ENCODE measurements around the gene FHIT.
"Not testable (repeated sequence)": the region's sequence is repeated elsewhere in the genome, so short reads cannot be mapped to it uniquely, and the experiment has no call there.

The FHIT gene

GRCh38 chr3:60909526-60909925 is 341.7 kb downstream of the FHIT start:
- DNase-seq: no peak

- DNase-seq: no peak
Observed at GRCh38 chr3:60906283-60906682, 345.0 kb downstream of the FHIT start.

DNA sequence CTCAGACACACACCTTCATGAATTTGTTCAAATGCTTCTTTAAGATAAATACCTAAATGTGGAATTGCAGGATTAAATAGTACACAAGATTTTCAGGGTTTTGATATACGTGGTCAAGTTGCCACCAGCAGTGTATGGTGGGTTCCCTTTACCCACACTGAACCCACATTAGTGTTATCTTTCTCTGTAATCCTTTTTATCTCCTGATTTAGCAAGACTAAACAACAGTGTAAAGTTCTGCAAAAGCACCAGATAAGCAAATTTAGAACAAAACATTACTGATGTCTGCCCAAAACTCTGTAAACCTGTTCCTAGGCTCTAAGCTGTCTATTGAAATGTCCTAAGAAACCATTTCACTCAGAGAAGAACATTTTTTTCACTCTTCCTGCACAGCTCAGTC is 352.9 kb downstream of the FHIT start:
- no peak for DNase-seq

DNA sequence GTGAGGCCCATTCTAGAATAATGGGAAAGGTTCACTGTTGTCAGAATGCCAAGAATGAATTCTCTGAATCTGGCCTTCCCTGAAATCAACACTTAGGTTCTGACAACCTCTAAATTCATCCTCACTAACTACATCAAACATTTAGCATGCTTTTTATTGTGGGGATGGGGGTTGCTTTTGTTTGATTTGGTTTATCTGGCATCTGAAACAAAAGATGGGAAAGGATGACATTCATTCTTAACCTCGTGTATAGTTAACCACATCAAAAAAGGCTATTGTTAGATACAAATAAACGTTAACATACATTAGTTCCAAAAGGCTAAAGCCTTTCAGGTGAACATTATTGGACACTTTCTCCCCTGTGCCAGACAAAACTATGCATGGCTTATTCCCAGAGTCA is 357.3 kb downstream of the FHIT start:
- DNase-seq: no peak

GRCh38 chr3:60890226-60890625 is 361.0 kb downstream of the FHIT start:
- no peak for DNase-seq

- DNase-seq: not testable (repeated sequence)
Observed at GRCh38 chr3:60888952-60889351, 362.3 kb downstream of the FHIT start.

DNA sequence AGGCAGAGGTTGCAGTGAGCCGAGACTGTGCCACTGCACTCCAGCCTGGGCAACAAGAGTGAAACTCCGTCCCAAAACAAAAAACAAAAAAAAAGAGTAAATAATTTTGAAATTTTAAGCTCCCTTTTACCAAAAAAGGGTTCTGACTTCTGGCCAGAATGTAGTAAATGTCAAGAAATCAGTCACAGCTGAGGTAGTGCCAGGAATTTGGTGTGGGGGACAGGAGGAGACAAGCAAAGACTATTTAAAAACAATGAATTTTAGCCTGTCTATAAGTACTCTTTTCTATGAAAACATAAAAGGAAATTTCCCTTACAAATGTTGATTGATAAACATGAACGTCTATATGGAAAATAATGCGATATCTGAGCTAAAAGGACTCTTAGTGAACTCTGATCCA is 363.7 kb downstream of the FHIT start:
- no peak for DNase-seq

DNA sequence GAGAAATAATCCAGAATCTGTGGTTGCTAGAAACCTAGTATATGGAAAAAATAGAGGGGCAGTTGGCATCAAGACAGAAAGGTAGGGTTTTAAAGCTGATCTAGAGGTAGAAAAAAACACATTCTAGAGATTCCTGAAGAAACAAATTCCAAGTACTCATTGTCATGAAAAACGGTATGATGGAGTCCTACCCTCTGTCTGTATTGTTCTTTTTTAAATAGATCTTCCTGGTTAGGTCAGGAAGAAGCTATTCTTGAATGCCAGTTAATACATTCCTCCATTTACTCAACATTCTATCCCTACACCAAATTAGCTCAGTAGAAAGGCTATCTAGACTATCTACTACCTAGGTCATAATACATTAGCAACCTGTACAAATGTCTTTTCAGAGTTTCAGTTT is 364.7 kb downstream of the FHIT start:
- no peak for DNase-seq

DNA sequence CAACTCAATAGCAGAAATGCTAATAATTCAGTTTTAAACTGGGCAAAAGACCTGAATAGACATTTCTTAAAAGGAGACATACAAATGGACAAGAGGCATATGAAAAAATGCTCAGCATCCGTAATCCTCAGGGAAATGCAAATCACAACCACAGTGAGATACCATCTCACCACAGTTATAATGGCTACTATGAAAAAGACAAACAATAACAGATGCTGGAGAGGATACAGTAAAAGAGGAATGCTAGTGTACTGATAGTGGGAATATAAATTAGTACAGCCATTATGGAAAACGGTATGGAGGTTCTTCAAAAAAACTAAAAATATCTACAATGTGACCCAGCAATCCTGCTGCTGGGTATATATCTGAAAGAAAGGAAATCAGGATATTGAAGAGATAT is 367.2 kb downstream of the FHIT start:
- no peak for DNase-seq

GRCh38 chr3:60877188-60877587 is 374.1 kb downstream of the FHIT start:
- DNase-seq: no peak

DNA sequence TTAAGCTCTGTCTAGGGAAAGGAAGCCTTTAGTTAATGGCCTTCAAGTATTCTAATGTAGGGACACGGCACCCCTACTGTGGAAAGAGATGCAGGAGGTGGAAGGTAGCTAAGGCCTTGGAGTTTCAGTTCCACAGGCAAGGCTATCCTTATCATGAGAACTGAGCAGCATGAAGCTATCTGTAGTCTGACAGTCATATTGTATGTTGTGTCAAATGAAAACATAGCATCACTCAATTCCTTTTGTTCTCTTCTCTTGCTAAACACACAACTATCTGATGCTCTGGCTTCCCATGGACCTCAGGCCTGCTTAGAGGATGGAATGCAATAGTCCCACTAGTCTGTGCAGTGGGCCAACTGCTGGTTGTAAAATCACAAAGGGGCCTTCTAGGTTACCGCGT is 380.9 kb downstream of the FHIT start:
- DNase-seq: no peak

- no peak for DNase-seq
Observed at GRCh38 chr3:60867200-60867599, 384.1 kb downstream of the FHIT start.

DNA sequence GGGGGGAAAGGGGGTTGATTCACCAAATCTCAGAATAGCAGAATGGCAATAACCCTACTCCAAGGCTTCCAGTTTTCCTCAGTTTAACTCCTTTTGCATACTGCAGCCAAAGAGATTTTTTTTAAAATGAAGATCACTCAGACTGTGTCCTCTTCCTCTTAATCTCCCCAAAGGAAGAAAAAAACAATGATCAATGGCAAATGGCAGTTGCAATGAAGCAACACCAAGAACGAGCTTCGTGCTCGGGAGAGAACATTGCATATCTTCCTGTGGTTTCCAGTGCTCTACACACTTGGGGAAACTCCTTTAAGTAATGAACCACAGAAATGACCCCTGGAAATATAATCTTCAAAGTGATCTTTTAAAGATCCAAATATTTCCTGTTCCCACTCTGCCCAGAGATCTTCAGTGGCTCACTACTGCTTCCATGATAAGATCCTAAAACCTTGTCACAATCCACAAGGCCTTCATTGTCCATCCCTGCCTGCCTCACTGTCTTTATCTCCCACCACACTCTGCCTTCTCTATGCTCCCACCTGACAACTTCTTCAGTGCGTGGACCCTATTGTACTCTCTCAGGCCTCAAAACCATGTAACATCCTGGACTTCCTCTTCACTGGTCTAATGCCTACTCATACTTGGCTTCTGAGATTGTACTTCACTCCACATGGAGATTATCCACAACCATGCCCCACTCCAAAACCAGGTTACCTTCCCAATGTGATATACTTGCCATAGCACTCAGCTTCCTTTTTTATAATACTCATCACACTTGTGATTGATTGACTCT is 394.8 kb downstream of the FHIT start:
- DNase-seq: no peak

DNA sequence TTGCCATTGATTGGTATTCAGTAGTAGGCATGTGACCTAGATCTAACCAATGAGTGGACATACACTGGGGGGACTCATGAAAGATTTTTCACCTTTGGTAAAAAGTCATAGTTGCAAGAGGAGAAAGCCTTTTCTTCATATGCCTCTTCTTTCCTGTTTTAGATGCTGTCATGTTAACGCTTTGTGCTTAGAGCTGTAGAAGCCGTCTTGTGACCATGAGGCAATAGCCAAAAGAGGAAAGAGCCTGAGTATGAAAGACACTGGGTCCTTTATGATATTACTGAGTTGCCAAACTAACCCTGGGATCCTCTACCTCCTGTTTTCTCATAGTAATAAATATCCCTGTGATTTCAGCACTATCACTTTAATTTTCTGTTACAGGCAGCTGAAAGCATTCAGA is 396.0 kb downstream of the FHIT start:
- no peak for DNase-seq

DNA sequence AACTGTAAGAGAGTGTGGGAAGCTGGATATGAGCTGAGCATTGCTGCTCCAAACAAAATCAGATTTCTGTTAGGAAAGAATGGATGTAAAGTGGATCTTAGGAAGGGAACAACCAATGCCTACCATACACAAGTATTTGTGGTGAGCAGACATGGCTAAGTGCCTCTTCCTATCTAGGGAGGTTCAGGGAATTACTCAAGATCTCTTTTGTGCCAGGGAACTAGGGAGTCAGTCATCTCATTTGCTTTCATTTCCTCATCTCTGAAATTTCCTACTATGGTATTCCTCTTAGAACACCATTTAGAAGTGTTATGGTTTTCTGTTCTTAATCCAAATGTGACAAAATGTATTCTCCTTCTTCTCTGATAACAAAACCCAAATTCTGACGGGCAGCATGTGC is 396.5 kb downstream of the FHIT start:
- no peak for DNase-seq

DNA sequence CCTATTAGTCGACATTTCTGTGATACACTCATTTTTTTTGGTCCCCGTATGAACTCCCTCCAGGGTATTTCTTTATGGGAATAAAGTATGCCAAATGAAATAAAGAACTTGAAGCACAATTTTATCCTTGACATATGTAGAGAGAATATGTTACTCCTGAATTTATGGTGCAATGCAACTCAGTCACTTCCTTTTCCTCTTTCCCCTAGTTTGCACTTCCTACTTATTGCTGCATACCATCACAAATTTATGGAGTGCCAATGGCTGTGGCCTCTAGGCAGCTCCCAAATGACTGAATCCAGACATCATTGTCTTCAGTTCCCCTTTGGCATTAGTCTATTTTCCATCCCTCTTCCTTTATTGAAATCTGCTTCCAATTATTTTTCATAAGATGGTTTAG is 403.5 kb downstream of the FHIT start:
- DNase-seq: no peak

GRCh38 chr3:60844256-60844655 is 407.0 kb downstream of the FHIT start:
- DNase-seq: no peak

DNA sequence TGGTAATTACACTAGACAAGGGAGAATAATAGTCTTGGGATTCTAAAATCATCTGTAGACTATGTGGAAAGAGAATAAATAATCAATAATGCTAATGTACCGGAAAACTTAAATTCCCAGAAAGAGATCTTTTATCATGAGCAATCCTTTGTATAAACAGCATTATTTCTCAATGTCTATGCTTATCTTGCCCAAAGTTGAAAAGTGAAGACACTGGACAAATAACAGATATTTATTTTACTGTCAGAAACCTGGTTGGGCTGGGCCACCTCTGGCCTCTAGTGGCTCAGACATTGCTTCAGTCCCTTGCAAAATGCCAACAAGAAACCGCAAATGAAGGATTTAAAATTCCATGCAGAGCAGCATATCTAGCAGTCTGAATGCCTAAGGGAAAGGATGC is 409.9 kb downstream of the FHIT start:
- DNase-seq: no peak

DNA sequence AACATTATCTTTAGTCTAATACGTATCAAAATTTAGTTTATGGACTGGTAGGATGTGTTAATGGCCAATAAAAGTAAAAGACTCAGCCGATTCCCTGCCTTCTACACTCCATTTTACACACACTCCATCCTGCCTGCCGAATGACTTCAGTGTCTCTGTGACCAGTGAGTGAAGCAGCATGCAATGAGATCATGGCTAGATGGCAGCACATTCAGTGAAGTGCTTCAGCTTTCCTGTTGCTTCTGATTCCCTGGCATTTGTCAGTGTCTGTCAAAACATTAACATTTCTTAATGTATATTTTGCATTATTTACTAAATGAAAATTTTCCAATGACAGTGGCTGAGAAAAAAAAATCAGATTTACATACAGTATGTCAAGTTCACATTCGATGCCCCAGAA is 412.0 kb downstream of the FHIT start:
- DNase-seq: no peak

DNA sequence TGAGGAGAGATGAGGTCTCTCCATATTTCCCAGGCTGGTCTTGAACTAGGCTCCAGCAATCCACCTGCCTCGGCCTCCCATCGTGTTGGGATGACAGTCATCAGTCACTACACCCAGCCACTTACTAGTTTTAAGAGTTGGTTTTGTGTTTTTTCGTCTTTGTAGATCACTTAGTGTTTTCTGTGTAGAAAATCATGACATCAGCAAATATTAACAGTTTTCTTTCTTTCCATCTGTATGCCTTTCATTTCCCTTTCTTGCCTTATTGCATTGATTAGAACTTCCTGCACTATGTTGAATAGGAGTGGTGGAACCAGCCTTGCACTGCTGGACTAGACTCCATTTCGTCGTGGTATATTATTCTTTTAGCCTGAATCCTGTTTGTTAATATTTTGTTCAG is 415.5 kb downstream of the FHIT start:
- DNase-seq: no peak

- no peak for DNase-seq
Observed at GRCh38 chr3:60829058-60829457, 422.2 kb downstream of the FHIT start.

DNA sequence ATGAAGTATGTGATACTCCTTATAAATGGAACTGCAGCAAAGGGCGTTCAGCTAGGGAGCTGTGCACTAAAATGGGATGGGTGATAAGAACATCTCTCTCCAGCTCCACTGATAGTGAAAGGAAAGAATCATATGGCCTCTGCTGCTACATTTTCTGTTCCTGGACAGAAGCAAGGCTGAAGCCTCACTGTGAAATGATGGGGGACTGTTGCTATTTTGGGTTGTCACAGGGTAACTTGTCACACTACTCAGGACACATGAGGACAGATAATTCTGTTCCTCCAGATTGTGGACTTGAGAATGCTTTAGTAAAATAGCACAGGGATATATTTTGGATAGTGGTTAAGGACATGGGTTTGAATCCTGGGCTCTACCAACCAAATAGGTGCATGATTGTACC is 423.6 kb downstream of the FHIT start:
- DNase-seq: no peak

DNA sequence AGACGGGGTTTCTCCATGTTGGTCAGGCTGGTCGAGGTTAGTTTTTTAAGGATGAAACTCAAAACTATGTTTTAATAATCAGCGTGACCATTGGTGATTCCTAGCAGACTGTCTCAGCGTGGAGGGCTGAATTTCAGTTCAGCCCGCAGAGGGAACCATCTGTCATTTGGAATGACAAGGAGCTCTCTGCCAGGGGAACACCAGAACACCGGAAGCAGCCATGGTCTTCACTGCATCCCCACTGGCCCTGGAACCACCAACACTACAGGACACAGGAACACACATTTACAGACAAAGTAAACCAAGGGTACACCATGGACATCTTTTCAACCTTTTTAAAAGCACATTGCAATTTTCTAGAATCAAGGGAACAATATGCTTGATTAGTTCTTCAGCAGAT is 424.7 kb downstream of the FHIT start:
- no peak for DNase-seq

DNA sequence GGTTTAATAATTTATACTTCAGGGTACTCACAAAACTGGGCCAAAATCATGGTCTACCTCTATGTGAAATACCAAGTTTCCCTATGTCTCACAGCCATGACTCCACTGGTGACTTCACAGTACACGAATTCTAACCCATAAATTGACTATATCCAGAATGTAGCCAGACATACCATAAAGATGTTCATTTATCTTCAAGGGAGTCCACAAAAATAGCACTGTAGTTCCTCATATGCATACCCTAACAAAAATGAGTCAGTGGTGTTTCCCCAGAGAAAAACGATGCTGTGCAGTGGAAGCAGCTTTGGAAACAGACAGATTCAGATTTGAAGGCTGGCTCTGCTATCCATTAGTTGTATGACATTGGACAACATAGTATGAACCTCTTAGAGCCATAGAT is 438.8 kb downstream of the FHIT start:
- DNase-seq: no peak

DNA sequence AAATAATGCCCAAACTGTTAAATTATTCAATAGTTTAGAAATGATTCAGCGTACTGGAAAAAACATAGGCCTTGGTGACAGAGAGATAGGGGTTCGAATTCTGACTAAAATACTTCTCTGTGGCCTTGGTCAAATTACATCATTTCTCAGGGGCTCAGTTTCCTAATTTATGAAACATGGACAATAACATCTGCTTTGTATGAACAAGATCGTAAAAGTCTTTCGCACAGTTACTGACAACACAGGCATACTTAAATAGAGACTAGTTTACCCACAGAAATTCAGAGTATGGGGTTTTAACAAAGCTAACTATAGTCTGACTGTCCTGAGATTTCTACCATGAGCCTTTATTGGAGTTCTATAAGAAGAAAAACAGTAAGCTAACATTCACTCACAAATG is 440.4 kb downstream of the FHIT start:
- DNase-seq: no peak

Measured in stimulated activated CD4-positive, alpha-beta T cell treated with anti-CD3 and anti-CD28 coated beads, Interleukin-4, amount 100 ng/mL, for 24 hours (primary cell).